ENCODE measurements around the gene ACSS3. TPM values are rescaled to one million over a fixed set of nuclear protein-coding genes. Genes with fewer than 3 reads are reported as not detected.

The ACSS3 gene
- total RNA-seq, 4 donors from 2014 or later = 4.9 to 10.0 (median 8.3) TPM

GRCh38 chr12:81261508-81262207 is 183.8 kb downstream of the ACSS3 start:
- Histone ChIP-seq H3K27me3 (no peaks in the 10 kb centered on the region), H3K9me3 (no peaks in the 10 kb centered on the region), H3K4me1 (no peaks in the 10 kb centered on the region), H3K27ac (no peak overlapping the region), H3K4me3 (no peak overlapping the region), H3K36me3 (no peaks in the 10 kb centered on the region)
- no peak for TF ChIP-seq POLR2A (IDR thresholded peaks at IDR 0.05)
- TF ChIP-seq, protein P1, sequence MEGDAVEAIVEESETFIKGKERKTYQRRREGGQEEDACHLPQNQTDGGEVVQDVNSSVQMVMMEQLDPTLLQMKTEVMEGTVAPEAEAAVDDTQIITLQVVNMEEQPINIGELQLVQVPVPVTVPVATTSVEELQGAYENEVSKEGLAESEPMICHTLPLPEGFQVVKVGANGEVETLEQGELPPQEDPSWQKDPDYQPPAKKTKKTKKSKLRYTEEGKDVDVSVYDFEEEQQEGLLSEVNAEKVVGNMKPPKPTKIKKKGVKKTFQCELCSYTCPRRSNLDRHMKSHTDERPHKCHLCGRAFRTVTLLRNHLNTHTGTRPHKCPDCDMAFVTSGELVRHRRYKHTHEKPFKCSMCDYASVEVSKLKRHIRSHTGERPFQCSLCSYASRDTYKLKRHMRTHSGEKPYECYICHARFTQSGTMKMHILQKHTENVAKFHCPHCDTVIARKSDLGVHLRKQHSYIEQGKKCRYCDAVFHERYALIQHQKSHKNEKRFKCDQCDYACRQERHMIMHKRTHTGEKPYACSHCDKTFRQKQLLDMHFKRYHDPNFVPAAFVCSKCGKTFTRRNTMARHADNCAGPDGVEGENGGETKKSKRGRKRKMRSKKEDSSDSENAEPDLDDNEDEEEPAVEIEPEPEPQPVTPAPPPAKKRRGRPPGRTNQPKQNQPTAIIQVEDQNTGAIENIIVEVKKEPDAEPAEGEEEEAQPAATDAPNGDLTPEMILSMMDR (IDR thresholded peaks at IDR 0.05) = no peak
- no peak for DNase-seq

- no peak for DNase-seq
- Histone ChIP-seq H3K4me3 (no peak overlapping the region), H3K4me1 (no peaks in the 10 kb centered on the region), H3K27me3 (no peaks in the 10 kb centered on the region), H3K9me3 (no peaks in the 10 kb centered on the region), H3K36me3 (no peaks in the 10 kb centered on the region), H3K27ac (no peak overlapping the region)
- TF ChIP-seq, protein P1 (IDR thresholded peaks at IDR 0.05) = no peak
- no peak for TF ChIP-seq POLR2A (IDR thresholded peaks at IDR 0.05)
Measured at GRCh38 chr12:81263072-81263471, 185.2 kb downstream of the ACSS3 start.

DNA sequence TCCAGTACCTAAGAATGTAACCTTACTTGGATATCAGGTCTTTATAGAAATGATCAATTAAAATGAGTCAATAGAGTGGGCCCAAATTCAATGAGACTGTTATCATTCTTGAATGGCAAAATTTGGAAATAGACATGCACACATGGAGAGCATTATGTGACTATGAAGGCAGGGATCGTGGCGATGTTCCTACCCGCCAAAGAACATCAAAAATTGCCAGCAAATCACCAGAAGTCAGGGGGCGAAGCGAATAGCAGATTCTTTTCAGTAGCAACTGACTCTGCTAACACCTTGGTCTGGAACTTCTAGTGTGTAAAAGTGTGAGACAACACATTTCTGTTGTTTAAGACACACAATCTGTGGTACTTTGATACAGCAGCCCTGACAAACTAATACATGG is 192.5 kb downstream of the ACSS3 start:
- H3K27me3 ChIP-seq = no peaks in the 10 kb centered on the region
- H3K4me1 ChIP-seq = no peaks in the 10 kb centered on the region
- no peak overlapping the region for H3K27ac ChIP-seq
- no peak overlapping the region for H3K4me3 ChIP-seq
- TF ChIP-seq, protein P1 (IDR thresholded peaks at IDR 0.05) = no peak
- TF ChIP-seq POLR2A (IDR thresholded peaks at IDR 0.05) = no peak
- H3K36me3 ChIP-seq = no peaks in the 10 kb centered on the region
- no peaks in the 10 kb centered on the region for H3K9me3 ChIP-seq
- DNase-seq = no peak

DNA sequence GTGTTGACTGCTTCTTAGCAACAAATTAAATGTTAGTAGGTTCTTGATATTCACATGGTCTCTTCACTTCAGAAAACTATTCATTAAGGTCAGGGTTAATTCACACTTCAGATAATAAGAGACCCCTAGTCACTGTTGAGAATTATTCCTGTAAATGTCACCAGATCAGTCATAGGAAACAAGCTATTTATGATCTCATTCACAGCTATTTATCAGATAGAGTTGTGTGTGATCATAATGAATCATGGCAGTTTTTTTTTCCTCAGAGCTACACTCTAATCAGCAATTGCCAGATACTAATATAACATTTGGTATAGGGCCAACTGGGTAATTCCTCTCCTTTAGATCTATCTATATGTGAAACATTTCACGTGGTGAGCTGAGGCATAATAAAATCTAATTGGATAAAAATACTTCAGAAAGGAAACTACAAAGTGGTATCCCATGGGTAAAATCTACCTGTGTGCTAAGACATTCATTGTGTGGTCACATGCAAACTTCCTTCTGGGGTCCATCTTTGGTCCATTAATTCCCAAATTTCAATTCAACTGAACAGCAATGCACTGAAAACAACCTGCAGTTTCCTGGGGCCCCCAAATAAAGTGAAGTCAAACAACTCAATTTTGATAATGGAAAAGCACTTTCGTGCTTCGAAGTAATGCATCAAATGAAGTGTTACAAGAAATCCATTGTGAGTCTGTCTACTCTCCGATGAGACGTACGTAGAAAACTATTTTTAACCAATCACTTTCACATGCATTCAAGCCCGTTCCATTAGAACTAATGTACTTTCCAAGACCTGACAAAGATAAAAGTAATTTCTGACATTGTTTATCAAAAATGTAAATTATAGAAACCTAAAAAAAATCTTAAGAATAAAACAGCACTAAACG is 197.0 kb downstream of the ACSS3 start:
- DNase-seq = no peak
- no peak overlapping the region for H3K27ac ChIP-seq

GRCh38 chr12:81284137-81284536 is 206.3 kb downstream of the ACSS3 start:
- Histone ChIP-seq H3K4me1 (no peaks in the 10 kb centered on the region), H3K9me3 (no peaks in the 10 kb centered on the region), H3K27ac (no peak overlapping the region), H3K27me3 (no peaks in the 10 kb centered on the region), H3K4me3 (no peak overlapping the region), H3K36me3 (no peaks in the 10 kb centered on the region)
- no peak for DNase-seq
- TF ChIP-seq POLR2A (IDR thresholded peaks at IDR 0.05) = no peak
- TF ChIP-seq, protein P1 (IDR thresholded peaks at IDR 0.05) = no peak

More for the DNA sequence above, 197.0 kb downstream of the ACSS3 start:
- no peak overlapping the region for H3K4me3 ChIP-seq
- H3K27me3 ChIP-seq = no peaks in the 10 kb centered on the region
- no peaks in the 10 kb centered on the region for H3K4me1 ChIP-seq
- no peaks in the 10 kb centered on the region for H3K9me3 ChIP-seq
- no peak for TF ChIP-seq POLR2A (IDR thresholded peaks at IDR 0.05)
- TF ChIP-seq, protein P1 (IDR thresholded peaks at IDR 0.05) = no peak
- no peaks in the 10 kb centered on the region for H3K36me3 ChIP-seq
